RPMI8226 (cell line): ENCODE data around the gene LGALS9B.
"Not testable (repeated sequence)": the region's sequence is repeated elsewhere in the genome, so short reads cannot be mapped to it uniquely, and the experiment has no call there.

Experiments
- DNase-seq: peaks from one replicate; pipeline ENCODE4 v3.0.0-alpha.2; 2015

Gene LGALS9B

DNA sequence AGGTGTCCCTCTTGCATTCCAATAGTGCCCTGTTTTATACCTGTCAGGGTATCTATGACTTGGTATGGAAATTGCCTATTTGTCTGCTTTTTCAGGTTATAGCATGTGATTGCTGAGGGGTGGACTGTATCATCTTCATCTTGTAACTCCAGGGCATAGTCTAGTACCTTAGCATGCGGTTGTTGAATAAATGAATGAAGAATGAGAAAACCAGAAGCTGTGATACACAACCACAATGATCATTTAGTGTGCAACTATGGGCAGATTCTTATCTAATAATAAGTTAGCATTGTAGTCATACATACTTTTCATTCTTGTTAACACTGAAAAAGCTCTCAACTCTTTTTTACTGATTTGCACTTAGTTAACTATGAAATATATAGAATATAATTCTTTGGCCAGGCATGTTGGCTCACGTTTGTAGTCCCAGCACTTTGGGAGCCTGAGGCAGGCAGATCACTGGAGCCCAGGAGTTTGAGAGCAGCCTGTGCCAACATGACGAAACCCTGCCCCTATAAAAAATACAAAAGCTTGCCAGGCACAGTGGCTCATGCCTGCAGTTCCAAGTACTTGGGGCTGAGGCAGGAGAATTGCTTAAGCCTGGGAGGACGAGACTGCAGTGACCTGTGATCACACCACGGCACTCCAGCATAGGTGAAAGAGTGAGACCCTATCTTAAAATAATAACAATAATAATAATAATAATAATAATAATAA is 65.9 kb downstream of the LGALS9B start:
- DNase-seq = not testable (repeated sequence)

DNA sequence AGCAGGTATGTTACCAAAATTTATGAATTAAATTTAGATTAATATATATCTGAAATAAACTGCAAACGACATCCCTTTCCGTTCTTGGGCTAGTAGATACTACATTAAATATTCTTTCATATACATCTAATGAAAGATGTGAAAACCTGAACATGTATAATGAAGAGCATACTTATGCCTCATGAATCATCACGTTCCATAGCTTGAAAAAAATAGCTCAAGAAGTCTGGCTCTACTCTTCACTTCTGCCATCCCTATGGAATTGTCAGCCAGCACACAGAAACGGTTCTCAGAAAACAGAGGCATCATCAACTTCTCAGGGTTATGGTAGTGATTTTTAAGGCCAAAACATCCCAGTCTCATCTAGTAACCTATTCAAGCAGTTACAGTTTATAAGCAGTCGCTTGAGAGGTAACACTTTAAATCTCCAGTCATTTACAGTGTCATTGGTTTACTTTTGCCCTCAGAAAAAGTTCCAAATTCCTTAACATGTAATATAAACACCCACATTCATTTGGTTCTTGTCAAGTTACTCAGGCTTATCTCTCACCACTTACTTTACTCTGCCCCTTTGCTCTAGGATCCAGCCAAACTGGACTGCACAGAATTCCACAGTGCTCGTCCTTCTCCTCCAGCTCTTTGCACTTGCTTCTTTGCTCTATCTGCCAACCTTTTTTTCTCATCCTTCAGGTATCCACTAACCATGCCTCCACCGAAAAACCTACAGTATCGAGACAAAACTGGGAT is 66.6 kb downstream of the LGALS9B start:
- DNase-seq = not testable (repeated sequence)
